ENCODE results near the gene ZBTB47. TPM values are rescaled to one million over a fixed set of nuclear protein-coding genes. Genes with fewer than 3 reads are reported as not detected.

Gene ZBTB47
- total RNA-seq, 2 donors from 2014 or later = 1.9 to 2.7 TPM

Other genes starting within 250 kb of the ZBTB47 start
- gene LYZL4, start 243.1 kb upstream of the ZBTB47 start, total RNA-seq = not detected
- gene VIPR1, start 151.1 kb upstream of the ZBTB47 start, total RNA-seq = under 1 TPM in 1 of 2 donors, not detected in 1; 0.69 TPM
- 10 to 100 TPM; 47.1 to 49.7 TPM for gene SEC22C, start 71.7 kb upstream of the ZBTB47 start, total RNA-seq
- 10 to 100 TPM; 48.5 to 51.5 TPM for gene SS18L2, start 62.8 kb upstream of the ZBTB47 start, total RNA-seq
- 100 to 1,000 TPM in 1 of 2 donors, 10 to 100 TPM in 1; 85.4 to 145 TPM for gene NKTR, start 53.0 kb upstream of the ZBTB47 start, total RNA-seq
- gene KLHL40, start 31.8 kb downstream of the ZBTB47 start, total RNA-seq = not detected
- not detected for gene HHATL, start 49.1 kb downstream of the ZBTB47 start, total RNA-seq
- 1 to 10 TPM; 1.0 to 1.2 TPM for gene CCDC13, start 119.6 kb downstream of the ZBTB47 start, total RNA-seq
- gene HIGD1A, start 150.8 kb downstream of the ZBTB47 start, total RNA-seq = 10 to 100 TPM; 60.0 to 78.4 TPM
- gene ACKR2, start 155.7 kb downstream of the ZBTB47 start, total RNA-seq = 10 to 100 TPM in 1 of 2 donors, 1 to 10 TPM in 1; 2.3 to 11.5 TPM
- under 1 TPM in 1 of 2 donors, not detected in 1; 0.14 TPM for gene CYP8B1, start 222.2 kb downstream of the ZBTB47 start, total RNA-seq

All from natural killer cell treated with Interleukin-12 subunit alpha and Interleukin-12 subunit beta and Interleukin-15 and Interleukin-18, amount 100 ng/mL, for 72 hours (primary cell).